Activated CD4-positive, alpha-beta T cell treated with anti-CD3 and anti-CD28 coated beads, Interleukin-2, amount 50 U/mL, for 1 hour (primary cell): ENCODE data around the gene TMEM134.

Source experiments
- DNase-seq: peaks from one replicate; pipeline ENCODE4 v3.0.0-alpha.2; 2020

Gene TMEM134

DNA sequence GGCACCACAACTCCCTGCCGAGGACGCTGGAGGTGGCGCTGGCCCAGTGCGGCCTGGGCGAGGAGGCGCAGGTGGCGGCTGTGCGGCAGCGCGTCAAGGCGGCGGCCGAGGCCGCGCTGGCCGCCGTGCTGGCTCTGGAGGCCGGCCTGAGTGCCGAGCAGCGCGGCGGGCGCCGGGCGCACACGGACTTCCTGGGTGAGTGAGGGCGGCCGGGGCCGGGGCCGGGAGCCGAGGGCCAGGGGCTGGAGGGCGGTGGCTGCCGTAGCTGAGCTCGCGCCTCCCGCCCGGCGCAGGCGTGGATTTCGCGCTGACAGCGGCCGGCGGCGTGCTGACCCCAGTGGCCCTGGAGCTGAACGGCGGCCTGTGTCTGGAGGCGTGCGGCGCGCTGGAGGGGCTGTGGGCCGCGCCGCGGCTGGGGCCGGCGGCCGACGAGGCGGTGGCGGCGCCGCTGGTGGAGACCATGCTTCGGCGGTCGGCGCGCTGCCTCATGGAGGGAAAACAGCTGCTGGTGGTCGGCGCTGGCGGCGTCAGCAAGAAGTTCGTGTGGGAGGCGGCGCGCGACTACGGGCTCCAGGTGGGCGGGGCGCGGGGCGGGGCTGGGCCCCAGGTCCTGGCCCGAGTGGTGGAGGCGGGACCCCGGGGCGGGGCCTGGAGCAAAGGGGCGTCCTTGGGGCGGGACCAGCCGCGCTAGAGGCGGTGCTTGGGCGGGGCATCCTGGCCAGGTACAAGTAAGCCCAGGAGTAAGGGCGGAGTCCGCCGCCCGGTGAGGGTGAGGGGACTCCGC lies 48.2 kb downstream of the TMEM134 start:
- peak; percentile 99 for DNase-seq

DNA sequence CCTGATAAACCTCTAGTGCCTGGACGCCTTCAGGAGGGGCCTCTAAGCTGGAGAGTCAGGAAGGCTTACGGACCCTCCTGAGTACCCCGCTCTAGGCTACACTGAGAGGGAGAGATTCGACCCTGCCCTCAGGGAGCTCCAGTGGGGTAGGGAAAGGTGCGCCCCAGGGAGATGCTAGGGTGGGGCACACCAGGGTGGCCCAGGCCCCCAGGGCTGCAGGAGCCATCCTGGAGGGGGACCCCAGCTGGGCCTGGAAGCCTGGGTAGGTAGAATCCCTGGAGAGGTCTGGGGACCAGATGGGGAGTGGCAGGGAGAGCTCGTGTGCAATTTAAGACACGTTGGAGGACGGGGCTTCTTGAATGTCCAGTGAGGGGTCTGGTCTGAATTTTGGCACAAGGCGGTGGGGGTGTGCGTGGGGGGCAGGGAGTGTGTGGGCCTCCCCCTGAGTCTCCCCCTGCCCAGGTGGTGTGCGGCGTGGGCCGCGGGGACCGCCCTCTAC lies 48.9 kb downstream of the TMEM134 start:
- DNase-seq = no peak

DNA sequence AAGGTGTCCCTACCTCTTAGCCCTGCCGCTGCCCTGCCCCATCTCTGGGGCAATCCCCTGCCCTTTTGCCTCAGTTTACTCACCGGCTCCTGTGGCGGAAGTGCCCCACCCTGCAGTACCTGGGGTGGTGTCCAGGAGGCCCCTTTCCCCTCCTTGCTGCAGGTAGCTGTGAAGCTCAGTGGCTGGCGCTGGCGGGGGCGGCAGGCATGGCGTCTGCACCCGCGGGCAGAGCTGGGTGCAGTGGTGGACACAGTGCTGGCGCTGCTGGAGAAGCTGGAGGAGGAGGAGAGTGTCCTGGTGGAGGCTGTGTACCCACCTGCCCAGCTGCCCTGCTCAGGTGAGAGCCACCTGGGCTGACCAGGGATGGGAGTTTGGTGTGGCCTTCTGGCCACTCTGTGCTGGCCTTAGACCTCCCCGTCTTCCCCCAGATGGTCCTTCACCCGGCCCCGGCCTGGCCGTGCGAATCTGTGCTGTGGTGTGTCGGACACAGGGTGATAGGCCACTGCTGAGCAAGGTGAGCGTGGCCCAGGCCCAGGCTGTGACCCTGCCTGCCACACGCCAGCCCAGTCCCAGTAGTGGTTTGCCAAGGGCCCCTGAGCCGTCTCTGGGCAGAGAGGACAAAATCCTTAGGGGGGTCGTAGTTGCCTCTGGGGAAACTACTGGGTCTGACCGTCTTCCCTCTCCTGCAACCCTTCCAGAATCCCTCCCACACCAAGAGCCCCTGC lies 49.6 kb downstream of the TMEM134 start:
- DNase-seq = no peak

DNA sequence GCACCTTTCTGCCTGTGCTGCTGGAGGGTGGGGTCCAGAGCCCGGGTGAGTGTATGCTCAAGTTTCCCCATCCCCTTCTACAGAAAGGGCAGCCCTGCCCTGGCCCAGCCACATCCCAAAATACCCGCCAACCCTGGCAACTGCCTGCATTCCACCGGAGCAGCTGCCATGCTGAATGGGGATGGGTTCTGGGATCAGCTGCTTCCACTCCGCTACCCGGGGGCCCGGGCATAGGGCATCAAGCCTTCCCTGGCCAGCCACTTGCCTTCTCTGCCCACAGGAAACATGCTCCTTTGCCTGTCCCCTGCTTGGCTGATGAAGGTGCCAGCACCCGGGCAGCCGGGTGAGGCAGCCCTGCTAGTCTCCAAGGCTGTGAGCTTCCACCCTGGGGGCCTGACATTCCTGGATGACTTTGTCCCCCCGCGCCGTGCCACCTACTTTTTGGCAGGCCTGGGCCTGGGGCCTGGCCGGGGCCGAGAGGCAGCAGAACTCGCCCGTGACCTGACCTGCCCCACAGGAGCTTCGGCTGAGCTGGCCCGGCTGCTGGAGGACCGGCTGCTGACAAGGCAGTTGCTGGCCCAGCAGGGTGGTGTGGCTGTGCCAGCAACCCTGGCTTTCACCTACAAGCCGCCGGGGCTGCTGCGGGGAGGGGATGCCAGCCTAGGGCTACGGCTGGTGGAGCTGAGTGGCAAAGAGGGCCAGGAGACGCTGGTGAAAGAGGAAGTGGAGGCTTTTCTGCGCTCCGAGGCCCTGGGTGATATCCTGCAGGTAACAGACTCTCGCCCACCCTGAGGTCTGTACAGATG lies 50.4 kb downstream of the TMEM134 start:
- no peak for DNase-seq

DNA sequence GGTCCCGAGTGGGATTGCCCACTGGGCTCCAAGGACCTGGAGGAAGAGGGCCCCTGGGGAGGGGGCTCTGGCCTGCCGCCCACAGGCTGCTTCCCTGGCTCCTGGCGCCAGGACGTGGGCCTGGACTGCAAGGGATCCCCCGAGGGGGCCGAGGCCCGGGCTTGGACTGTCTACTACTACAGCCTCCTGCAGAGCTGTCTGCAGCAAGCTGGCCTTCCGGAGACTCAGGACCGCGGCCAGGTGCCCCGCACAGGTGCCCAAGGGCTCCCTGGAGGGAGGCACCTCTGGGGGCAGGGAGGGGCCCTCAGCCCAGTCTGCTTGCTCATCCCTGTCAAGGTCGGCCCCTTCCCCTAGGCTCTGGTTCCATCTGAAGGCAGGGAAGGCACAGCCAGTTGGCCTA lies 51.6 kb downstream of the TMEM134 start:
- no peak for DNase-seq

DNA sequence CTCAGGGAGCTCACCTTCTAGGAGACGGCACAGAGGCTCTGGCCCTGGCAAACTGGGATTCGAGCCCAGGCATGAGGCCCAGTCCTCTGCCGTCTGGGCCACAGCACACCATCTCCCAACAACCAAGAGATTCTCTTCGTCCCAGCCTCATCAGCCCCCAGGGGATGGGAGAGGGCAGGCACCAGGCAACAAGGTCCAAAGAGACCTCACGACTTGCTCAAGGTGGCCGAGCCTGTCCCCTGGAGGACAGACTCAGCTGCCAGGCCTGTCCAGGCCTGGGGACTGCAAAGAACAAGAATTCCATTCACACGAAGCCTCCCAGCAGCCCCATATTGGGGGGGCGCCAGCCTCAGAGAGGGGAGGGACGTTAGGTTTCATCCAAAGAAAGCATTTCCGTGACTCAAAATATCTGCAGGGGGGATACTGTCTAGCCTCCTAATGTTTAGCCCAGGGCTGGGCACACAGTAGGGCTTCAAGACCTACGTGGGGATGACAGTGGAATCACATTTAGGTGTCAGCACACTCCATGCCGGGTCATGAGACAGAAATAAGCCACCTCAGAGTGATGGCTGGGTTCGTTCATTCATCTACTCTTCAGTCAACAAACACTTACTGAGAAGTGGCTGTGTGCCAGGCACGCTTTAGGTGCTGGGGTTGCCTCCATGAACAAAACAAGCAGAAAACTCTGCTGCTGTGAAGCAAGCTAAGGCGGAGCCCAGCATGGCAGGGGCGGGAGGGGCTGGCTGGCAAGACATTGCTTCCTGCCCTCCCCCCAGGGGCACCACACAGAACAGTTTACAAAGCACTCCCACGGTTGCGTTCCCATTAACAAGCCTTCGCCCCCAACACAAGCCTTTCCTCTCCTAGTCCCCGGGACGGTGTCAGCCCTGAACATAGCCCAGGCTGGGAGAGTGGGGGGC lies 52.4 kb downstream of the TMEM134 start:
- DNase-seq = peak; percentile 82

DNA sequence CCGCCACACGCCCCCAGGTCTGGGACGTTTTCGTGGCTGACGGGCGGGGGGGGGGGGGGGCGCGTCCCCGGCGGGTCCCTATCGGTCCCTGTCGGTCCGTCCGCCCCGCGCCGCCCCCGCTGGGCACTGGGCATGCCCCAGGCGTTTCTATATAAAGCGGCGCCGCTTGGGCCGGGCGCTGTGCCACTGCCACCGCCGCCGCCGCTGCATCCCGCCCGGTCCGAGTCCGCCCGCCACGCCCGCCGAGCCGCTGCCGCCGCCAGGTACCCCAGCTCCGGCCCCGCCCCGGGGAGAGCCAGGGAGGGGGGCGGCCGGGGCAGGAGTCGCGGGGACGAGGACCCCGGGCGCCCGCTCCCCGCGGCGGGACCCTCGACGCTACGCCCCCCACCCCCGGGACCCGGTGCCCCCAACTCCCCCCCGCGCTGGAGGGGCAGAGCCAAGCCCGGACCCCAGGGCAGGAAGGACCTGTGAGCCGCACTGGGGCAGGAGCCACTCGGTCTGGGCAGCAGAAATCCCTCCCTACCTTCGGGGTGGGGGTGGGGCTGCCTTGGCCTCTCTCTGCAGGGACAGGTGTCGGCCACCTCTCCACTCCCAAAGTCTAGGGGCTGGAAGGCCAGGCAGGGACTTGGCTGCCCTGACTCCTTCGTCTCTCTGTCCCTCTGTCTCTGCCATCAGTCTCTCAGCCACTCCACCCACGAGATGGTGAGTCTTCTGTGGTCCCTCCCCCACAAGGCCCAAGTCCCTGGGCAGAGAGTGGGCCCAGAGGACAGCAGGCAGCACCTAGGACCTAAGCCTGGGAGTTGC lies 53.3 kb downstream of the TMEM134 start, which contains the start of gene CARNS1:
Gene CARNS1, plus strand, starts transcription at position 178 of the 804 bp plus-strand sequence. Its CDS starts 522 bp downstream, at position 700.
- no peak for DNase-seq

DNA sequence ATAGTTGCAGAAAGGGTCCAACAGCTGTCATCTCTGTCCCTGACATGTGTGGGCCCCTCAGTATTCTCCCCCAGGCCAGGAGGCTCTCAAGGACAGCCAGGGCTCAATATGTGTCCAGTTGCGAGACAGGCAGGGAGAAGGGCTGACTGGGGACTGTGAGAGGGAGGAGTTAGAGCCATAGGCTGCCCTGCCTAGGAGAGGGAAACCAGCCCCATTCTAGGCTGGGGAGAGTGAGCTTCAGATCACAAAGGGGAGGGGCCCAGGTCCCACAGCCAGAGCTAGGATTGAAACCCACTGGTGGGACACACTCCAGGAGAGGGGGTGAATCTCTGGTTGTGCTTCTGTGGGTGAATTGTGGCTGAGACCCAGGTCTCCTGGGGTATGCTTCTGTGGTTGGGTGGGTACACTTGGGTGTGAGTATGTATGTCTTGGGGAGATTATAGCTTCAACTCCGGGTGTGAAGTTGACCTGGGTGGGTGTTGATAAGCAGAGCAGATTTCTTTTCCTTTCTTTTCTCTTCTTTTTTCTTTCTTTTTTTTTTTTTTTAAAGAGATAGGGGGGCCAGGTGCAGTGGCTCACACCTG lies 55.7 kb downstream of the TMEM134 start:
- no peak for DNase-seq

DNA sequence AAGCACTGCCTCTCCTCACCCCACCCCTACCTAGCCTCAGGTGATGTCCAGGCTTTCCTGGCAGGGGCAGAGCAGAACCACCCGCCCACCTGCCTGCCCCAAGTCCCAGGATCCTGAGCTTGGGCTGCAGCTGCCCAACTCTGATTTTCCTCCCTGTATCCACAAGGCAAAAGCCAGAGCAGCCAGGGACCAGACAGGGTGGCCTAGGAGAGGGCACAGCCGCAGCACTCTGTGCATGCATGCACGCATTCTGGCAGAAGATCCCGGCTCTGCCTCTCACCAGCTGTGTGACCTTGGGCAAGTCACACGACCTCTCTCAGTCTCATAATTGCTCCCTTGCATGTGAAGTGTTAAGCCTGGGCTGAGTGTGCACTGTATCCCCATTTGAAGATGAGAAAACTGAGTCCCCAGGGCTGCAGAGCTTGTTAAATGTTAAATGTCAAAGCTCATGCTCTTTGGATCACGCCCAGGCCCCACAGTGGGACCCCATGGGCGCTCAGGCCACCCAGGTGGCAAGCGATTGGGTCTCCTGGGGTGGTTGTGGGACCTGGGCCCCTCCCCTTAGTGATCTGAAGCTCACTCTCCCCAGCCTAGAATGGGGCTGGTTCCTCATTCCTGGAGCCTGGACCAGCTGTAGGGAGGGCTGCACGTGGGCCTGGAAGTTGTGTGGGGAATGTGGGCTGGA lies 56.4 kb downstream of the TMEM134 start:
- DNase-seq = no peak

DNA sequence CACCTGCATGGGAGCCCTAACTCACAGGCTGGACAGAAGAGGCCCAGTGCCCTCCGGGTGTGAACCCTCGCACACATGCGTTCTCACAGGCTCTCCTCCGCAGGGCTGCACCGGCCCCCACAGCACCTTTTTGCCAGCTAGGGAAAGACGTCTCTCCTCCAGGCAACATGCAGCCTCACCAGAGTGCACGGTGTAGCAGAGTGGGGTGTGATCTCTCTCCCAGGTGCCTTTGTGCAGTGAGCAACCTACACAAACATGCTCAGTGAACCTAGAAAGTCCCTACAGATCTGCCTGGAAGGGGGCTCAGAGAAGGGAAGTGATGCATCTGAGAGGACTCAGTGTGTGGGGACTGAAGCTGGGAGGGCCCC lies 57.3 kb downstream of the TMEM134 start:
- no peak for DNase-seq
